Testis (tissue), 2 donors: Measurements from ENCODE around the gene DIDO1.

Experiments used
- POLR2A ChIP-seq: fragments of 450-650 bp; IDR thresholded peaks from one replicate; pipeline ENCODE4 v1.6.1; 2017; ENCODE audit warnings: antibody characterized with exemption, mild to moderate bottlenecking, moderate library complexity
- TF ChIP-seq, protein P1 (sequence below), 3 experiments: fragments of 450-650 bp in 2 of 3; fragments of 200-600 bp in 1 of 3; sonication (generic) in 1 of 3; IDR thresholded peaks; one replicate each; pipeline ENCODE4 v1.5.1; 2016 to 2019; ENCODE audit warnings: antibody characterized with exemption in 3 of 3, mild to moderate bottlenecking in 2 of 3, moderate library complexity in 1 of 3

DNA sequence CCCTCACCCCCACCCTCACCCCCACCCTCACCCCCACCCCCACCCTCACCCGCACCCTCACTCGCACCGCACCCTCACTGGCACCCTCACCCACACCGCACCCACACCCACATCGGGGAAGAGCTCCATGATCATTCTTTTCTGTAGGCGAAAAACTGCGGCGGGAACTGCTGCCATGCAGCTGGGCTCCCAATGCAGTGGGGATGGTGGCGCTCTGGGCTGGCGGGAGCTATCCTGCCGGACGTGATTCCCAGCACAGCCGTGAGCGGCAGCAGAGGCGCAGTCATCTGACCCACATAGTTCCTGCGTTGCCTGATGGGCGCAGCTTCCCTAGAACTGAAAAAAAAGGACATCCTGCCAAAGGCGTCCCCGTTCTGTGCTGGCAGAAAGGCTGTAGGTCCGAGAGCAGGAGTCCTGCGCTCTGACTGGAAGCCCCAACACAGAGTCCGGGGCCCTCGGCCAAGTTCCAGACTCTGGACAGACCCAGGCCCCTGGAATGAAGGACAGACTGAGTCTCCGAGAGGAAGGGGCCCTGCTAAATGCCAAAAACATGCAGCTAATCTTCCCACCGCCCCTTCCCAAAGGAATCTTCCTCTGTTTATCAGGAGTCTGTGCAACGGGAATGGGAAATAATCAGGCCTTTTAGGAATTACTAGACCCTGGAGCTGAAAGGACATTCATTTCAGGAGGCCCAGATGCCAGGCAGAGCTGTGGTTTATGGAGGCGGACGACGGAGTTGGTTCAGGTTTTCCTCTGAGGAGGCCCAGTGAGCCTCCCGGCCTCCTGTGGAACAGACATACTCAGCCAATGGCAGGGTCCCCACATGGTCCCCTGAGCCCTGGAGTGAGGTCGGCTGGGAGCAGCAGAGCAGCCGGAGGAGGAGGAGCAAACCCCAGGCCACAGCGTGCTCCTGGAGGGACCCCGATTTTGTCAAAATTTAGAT is 50.6 kb downstream of the DIDO1 start:
- TF ChIP-seq, protein P1, sequence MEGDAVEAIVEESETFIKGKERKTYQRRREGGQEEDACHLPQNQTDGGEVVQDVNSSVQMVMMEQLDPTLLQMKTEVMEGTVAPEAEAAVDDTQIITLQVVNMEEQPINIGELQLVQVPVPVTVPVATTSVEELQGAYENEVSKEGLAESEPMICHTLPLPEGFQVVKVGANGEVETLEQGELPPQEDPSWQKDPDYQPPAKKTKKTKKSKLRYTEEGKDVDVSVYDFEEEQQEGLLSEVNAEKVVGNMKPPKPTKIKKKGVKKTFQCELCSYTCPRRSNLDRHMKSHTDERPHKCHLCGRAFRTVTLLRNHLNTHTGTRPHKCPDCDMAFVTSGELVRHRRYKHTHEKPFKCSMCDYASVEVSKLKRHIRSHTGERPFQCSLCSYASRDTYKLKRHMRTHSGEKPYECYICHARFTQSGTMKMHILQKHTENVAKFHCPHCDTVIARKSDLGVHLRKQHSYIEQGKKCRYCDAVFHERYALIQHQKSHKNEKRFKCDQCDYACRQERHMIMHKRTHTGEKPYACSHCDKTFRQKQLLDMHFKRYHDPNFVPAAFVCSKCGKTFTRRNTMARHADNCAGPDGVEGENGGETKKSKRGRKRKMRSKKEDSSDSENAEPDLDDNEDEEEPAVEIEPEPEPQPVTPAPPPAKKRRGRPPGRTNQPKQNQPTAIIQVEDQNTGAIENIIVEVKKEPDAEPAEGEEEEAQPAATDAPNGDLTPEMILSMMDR (IDR thresholded peaks at IDR 0.05) = peak; percentile 18 to 31 (median 30)
- TF ChIP-seq POLR2A = no peak
